GM12878 (cell line): Measurements from ENCODE around the gene EHD4. TPM values are rescaled to one million over a fixed set of nuclear protein-coding genes. Genes with fewer than 3 reads are reported as not detected.

Experiments
- ATAC-seq: fragments of 200-7000 bp; cut with Tn5 transposase; 3 replicates; pipeline ENCODE4 v1.9.1; 2020; ENCODE audit warnings: mild to moderate bottlenecking, moderate library complexity
- BruUV-seq: library from RNA; stranded (reverse); fragments of 400-500 nt; replicated peaks from 2 replicates; lab custom pipeline; 2021; lab: Mats Ljungman, UMichigan
- CTCF ChIA-PET: fragments of 300-600 bp; sonication (Branson Sonifier 250); formaldehyde crosslinking; extraction: SDS; loops from one replicate; lab custom pipeline; 2021; ENCODE audit warnings: inconsistent platforms; lab: Yijun Ruan, JAX
- POLR2A ChIA-PET: fragments of 350-600 bp; formaldehyde crosslinking; extraction: SDS; loops from one replicate; lab custom pipeline; 2021; ENCODE audit warnings: inconsistent platforms; lab: Charles Lee
- RAD21 ChIA-PET: fragments of 300-600 bp; sonication (Branson Sonifier 250); formaldehyde crosslinking; loops from one replicate; lab custom pipeline; 2023; ENCODE audit warnings: antibody characterized with exemption; ENCODE audit not compliant: unreplicated experiment; lab: Charles Lee
- SMC1A ChIA-PET: fragments of 300-600 bp; sonication (Branson Sonifier 250); formaldehyde crosslinking; loops from one replicate; lab custom pipeline; 2023; ENCODE audit not compliant: unreplicated experiment, uncharacterized antibody; lab: Charles Lee
- DNase-seq: peaks from one replicate; pipeline ENCODE4 v3.0.0-alpha.2; 2011; ENCODE audit warnings: low read depth, low spot score
- FAIRE-seq: peaks from 3 replicates; lab custom pipeline; 2011; peaks lifted over from hg19 to GRCh38; lab: Jason Lieb, UNC
- H2AFZ ChIP-seq: 2 replicates; pipeline ENCODE4 v1.6.0; 2011; ENCODE audit warnings: low read depth, low read length, control low read depth; ENCODE audit not compliant: control insufficient read depth
- H3K27ac ChIP-seq: 2 replicates; pipeline ENCODE4 v1.5.1; 2011; ENCODE audit warnings: control low read depth; ENCODE audit not compliant: control insufficient read depth, insufficient read depth
- H3K27me3 ChIP-seq, 2 experiments: replicated peaks in 1 of 2; 2 replicates each; pipeline versions ENCODE4 v1.6.0 to v1.6.1; 2011; ENCODE audit warnings: low read length in 1 of 2; ENCODE audit not compliant: control insufficient read depth in 2 of 2, insufficient read depth in 2 of 2
- H3K36me3 ChIP-seq, 2 experiments: 2 replicates each; pipeline ENCODE4 v1.5.1; 2011; ENCODE audit warnings: low read length in 1 of 2; ENCODE audit not compliant: control insufficient read depth in 2 of 2, insufficient read depth in 2 of 2
- H3K4me1 ChIP-seq: 2 replicates; pipeline ENCODE4 v1.6.1; 2011; ENCODE audit warnings: mild to moderate bottlenecking, low read length, moderate library complexity, mixed read lengths; ENCODE audit not compliant: control insufficient read depth, insufficient read depth
- H3K4me2 ChIP-seq: 2 replicates; pipeline ENCODE4 v1.6.0; 2011; ENCODE audit warnings: control low read depth; ENCODE audit not compliant: control insufficient read depth, insufficient read depth
- H3K4me3 ChIP-seq: fragments of 200-600 bp; sonication (generic); 2 replicates; pipeline ENCODE4 v1.5.1; 2016
- H3K79me2 ChIP-seq: 2 replicates; pipeline ENCODE4 v1.6.0; 2011; ENCODE audit warnings: low read length; ENCODE audit not compliant: control insufficient read depth, insufficient read depth
- H3K9ac ChIP-seq: 2 replicates; pipeline ENCODE4 v1.8.0; 2011; ENCODE audit warnings: low read length, control low read depth, mixed read lengths; ENCODE audit not compliant: control insufficient read depth, insufficient read depth
- H3K9me3 ChIP-seq: replicated peaks from 3 replicates; pipeline ENCODE4 v1.5.1; 2011; ENCODE audit warnings: mild to moderate bottlenecking, low read length; ENCODE audit not compliant: control insufficient read depth, insufficient read depth
- H4K20me1 ChIP-seq: 2 replicates; pipeline ENCODE4 v1.6.0; 2011; ENCODE audit not compliant: control insufficient read depth, insufficient read depth
- ASH2L ChIP-seq: fragments of 300-600, 200-600 bp; sonication (generic); IDR thresholded peaks from 2 replicates; pipeline ENCODE4 v1.6.1; 2017; ENCODE audit warnings: low read depth, mild to moderate bottlenecking, borderline replicate concordance
- CHD2 ChIP-seq: IDR thresholded peaks from 2 replicates; pipeline ENCODE4 v1.6.1; 2011; ENCODE audit warnings: low read depth, low read length, improper control_type of control experiment, borderline replicate concordance
- HDAC6 ChIP-seq: fragments of 200-600 bp; sonication (generic); IDR thresholded peaks from one replicate; pipeline ENCODE4 v1.8.0; 2017; ENCODE audit warnings: antibody characterized with exemption; ENCODE audit not compliant: unreplicated experiment
- SREBF2 ChIP-seq: IDR thresholded peaks from 2 replicates; pipeline ENCODE4 v1.6.1; 2012; ENCODE audit warnings: mild to moderate bottlenecking, low read length
- ZNF274 ChIP-seq: IDR thresholded peaks from one replicate; pipeline ENCODE4 v1.8.0; 2011; ENCODE audit not compliant: insufficient read length, insufficient read depth
- ZSCAN29 ChIP-seq: fragments of 450-650 bp; IDR thresholded peaks from 2 replicates; pipeline ENCODE4 v1.6.1; 2017; ENCODE audit warnings: mild to moderate bottlenecking, moderate library complexity
- in situ Hi-C: fragments of 300-500 bp; cut with MboI; formaldehyde crosslinking; loops from 9 replicates; pipeline ENCODE4 v1.14.3; 2018; ENCODE audit warnings: mixed read lengths
- intact Hi-C: fragments of 100-400 bp; cut with micrococcal nuclease; formaldehyde crosslinking; loops from one replicate; pipeline ENCODE4 v1.14.2; 2022; ENCODE audit not compliant: unreplicated experiment
- polyA plus RNA-seq, 11 experiments: library from polyadenylated mRNA; depleted of rRNA in 4 of 11; unstranded in 6 of 11; stranded (reverse) in 5 of 11; fragments of >200 nt; fragmentation: Nextera tagmentation in 4 of 11; fragmentation: Illumina TruSeq in 1 of 11; extraction: Ambion mirVana in 4 of 11; extraction: Trizol in 1 of 11; gene quantifications; 1 replicate in 1 of 11; 2 replicates in 10 of 11; pipeline versions ENCODE4 v1.2.1 to v1.2.3, GENCODE V29; 2011 to 2016; ENCODE audit warnings: inconsistent platforms in 2 of 11, missing spikeins in 2 of 11, low read depth in 1 of 11
- total RNA-seq, 4 experiments: library from RNA; depleted of rRNA in 3 of 4; stranded (reverse); fragments of >200 nt in 3 of 4; fragmentation: Illumina TruSeq in 1 of 4; extraction: Trizol in 1 of 4; gene quantifications; 2 replicates each; pipeline versions ENCODE4 v1.2.1 to v1.2.3, GENCODE V29; 2013 to 2021
- TF ChIP-seq, protein P1 (sequence below): IDR thresholded peaks from 2 replicates; pipeline ENCODE4 v1.6.1; 2012; ENCODE audit warnings: improper control_type of control experiment, low read depth, low read length; ENCODE audit not compliant: insufficient replicate concordance
- TF ChIP-seq, protein P2 (sequence below): fragments of 450-650 bp; IDR thresholded peaks from 2 replicates; pipeline ENCODE4 v1.6.1; 2017; ENCODE audit warnings: mild to moderate bottlenecking, low read depth, inconsistent platforms; ENCODE audit not compliant: poor library complexity, severe bottlenecking
- TF ChIP-seq, protein P3 (sequence below): fragments of 450-650 bp; IDR thresholded peaks from 2 replicates; pipeline ENCODE4 v1.6.1; 2016; ENCODE audit warnings: mild to moderate bottlenecking, moderate library complexity, borderline replicate concordance
- TF ChIP-seq, protein P4 (sequence below): fragments of 450-650 bp; IDR thresholded peaks from 2 replicates; pipeline ENCODE4 v1.6.1; 2017; ENCODE audit warnings: borderline replicate concordance

Gene EHD4
- total and polyA plus RNA-seq, 10 of the 15 experiments (the other 5 are each of a cell fraction or from before 2014, with no cell fraction given): 4.2 to 62.9 (median 44.7) TPM

DNA sequence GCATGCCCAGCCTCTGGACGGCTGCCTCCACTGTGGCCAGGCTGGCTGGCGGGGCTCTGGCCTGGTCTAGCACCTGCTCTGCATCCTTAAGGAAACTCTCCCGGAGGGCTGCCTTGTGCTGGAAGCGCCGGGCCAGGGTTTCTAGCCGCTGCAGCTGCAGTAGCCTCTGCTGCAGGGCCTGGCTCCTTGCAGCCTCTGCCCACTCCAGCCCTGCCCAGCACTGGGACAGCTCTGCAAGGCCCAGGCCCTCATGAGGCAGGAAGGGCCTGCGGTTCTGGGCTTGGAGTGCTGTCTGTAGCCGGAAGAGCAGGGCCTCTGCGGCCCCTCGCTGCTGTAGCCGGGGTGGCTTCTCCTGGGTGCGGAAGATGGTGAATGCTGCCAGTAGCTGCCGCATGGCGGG lies 86.5 kb downstream of the EHD4 start (continued):
- no peak for TF ChIP-seq HDAC6

DNA sequence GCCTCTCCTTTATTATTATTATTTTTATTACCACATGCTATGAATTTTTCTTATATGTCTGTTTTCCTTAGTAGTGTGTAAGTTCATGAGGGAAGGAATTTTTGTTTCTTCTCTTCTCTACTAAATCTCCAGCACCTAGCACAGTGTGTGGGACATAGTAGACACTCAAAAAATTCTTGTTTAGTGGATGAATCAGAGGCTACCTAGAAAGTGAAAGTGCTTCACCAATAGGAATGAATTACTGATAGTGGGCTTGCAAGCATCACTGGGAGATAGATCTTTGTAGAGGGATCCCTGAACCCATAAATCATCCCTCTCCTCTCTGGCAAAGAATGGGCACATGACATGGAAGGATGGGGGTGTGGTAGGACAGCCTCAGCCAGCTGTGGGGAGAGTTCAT lies 87.0 kb downstream of the EHD4 start:
- in situ Hi-C loops: no loop called here
- Histone ChIP-seq H2AFZ (no peak overlapping the region), H3K9me3 (no peaks in the 10 kb centered on the region), H3K36me3 (no peaks in the 10 kb centered on the region), H3K27ac (no peak overlapping the region), H3K79me2 (no peaks in the 10 kb centered on the region), H3K4me1 (peaks cover 4% of the 10 kb centered on the region), H3K4me3 (no peak overlapping the region), H4K20me1 (no peaks in the 10 kb centered on the region), H3K4me2 (no peak overlapping the region), H3K27me3 (peaks cover 0 to 2% of the 10 kb centered on the region in 2 experiments; a peak in 2 of 4 replicates), H3K9ac (no peak overlapping the region)
- ATAC-seq: no peak
- CTCF ChIA-PET: interaction anchor here (1.3 kb wide), 1 partner anchor 112 kb away, joined by 5 read pairs; the partner anchor contains the start of gene MAPKBP1
- no peak for FAIRE-seq
- SMC1A ChIA-PET: no interaction called here
- no TSS peak for BruUV-seq
- RAD21 ChIA-PET: no interaction called here
- no peak for DNase-seq
- intact Hi-C loops: no loop called here
- POLR2A ChIA-PET: no interaction called here
- TF ChIP-seq, protein P1, sequence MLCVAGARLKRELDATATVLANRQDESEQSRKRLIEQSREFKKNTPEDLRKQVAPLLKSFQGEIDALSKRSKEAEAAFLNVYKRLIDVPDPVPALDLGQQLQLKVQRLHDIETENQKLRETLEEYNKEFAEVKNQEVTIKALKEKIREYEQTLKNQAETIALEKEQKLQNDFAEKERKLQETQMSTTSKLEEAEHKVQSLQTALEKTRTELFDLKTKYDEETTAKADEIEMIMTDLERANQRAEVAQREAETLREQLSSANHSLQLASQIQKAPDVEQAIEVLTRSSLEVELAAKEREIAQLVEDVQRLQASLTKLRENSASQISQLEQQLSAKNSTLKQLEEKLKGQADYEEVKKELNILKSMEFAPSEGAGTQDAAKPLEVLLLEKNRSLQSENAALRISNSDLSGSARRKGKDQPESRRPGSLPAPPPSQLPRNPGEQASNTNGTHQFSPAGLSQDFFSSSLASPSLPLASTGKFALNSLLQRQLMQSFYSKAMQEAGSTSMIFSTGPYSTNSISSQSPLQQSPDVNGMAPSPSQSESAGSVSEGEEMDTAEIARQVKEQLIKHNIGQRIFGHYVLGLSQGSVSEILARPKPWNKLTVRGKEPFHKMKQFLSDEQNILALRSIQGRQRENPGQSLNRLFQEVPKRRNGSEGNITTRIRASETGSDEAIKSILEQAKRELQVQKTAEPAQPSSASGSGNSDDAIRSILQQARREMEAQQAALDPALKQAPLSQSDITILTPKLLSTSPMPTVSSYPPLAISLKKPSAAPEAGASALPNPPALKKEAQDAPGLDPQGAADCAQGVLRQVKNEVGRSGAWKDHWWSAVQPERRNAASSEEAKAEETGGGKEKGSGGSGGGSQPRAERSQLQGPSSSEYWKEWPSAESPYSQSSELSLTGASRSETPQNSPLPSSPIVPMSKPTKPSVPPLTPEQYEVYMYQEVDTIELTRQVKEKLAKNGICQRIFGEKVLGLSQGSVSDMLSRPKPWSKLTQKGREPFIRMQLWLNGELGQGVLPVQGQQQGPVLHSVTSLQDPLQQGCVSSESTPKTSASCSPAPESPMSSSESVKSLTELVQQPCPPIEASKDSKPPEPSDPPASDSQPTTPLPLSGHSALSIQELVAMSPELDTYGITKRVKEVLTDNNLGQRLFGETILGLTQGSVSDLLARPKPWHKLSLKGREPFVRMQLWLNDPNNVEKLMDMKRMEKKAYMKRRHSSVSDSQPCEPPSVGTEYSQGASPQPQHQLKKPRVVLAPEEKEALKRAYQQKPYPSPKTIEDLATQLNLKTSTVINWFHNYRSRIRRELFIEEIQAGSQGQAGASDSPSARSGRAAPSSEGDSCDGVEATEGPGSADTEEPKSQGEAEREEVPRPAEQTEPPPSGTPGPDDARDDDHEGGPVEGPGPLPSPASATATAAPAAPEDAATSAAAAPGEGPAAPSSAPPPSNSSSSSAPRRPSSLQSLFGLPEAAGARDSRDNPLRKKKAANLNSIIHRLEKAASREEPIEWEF: no peak
- no peak for TF ChIP-seq ZNF274
- TF ChIP-seq, protein P2, sequence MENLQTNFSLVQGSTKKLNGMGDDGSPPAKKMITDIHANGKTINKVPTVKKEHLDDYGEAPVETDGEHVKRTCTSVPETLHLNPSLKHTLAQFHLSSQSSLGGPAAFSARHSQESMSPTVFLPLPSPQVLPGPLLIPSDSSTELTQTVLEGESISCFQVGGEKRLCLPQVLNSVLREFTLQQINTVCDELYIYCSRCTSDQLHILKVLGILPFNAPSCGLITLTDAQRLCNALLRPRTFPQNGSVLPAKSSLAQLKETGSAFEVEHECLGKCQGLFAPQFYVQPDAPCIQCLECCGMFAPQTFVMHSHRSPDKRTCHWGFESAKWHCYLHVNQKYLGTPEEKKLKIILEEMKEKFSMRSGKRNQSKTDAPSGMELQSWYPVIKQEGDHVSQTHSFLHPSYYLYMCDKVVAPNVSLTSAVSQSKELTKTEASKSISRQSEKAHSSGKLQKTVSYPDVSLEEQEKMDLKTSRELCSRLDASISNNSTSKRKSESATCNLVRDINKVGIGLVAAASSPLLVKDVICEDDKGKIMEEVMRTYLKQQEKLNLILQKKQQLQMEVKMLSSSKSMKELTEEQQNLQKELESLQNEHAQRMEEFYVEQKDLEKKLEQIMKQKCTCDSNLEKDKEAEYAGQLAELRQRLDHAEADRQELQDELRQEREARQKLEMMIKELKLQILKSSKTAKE: no peak
- TF ChIP-seq ZSCAN29: no peak
- TF ChIP-seq SREBF2: no peak
- TF ChIP-seq, protein P3, sequence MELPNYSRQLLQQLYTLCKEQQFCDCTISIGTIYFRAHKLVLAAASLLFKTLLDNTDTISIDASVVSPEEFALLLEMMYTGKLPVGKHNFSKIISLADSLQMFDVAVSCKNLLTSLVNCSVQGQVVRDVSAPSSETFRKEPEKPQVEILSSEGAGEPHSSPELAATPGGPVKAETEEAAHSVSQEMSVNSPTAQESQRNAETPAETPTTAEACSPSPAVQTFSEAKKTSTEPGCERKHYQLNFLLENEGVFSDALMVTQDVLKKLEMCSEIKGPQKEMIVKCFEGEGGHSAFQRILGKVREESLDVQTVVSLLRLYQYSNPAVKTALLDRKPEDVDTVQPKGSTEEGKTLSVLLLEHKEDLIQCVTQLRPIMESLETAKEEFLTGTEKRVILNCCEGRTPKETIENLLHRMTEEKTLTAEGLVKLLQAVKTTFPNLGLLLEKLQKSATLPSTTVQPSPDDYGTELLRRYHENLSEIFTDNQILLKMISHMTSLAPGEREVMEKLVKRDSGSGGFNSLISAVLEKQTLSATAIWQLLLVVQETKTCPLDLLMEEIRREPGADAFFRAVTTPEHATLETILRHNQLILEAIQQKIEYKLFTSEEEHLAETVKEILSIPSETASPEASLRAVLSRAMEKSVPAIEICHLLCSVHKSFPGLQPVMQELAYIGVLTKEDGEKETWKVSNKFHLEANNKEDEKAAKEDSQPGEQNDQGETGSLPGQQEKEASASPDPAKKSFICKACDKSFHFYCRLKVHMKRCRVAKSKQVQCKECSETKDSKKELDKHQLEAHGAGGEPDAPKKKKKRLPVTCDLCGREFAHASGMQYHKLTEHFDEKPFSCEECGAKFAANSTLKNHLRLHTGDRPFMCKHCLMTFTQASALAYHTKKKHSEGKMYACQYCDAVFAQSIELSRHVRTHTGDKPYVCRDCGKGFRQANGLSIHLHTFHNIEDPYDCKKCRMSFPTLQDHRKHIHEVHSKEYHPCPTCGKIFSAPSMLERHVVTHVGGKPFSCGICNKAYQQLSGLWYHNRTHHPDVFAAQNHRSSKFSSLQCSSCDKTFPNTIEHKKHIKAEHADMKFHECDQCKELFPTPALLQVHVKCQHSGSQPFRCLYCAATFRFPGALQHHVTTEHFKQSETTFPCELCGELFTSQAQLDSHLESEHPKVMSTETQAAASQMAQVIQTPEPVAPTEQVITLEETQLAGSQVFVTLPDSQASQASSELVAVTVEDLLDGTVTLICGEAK: no peak
- TF ChIP-seq ASH2L: no peak
- TF ChIP-seq CHD2: no peak
- TF ChIP-seq, protein P4, sequence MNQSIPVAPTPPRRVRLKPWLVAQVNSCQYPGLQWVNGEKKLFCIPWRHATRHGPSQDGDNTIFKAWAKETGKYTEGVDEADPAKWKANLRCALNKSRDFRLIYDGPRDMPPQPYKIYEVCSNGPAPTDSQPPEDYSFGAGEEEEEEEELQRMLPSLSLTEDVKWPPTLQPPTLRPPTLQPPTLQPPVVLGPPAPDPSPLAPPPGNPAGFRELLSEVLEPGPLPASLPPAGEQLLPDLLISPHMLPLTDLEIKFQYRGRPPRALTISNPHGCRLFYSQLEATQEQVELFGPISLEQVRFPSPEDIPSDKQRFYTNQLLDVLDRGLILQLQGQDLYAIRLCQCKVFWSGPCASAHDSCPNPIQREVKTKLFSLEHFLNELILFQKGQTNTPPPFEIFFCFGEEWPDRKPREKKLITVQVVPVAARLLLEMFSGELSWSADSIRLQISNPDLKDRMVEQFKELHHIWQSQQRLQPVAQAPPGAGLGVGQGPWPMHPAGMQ: no peak
